ENCODE data around the gene MAP3K15.

DNA sequence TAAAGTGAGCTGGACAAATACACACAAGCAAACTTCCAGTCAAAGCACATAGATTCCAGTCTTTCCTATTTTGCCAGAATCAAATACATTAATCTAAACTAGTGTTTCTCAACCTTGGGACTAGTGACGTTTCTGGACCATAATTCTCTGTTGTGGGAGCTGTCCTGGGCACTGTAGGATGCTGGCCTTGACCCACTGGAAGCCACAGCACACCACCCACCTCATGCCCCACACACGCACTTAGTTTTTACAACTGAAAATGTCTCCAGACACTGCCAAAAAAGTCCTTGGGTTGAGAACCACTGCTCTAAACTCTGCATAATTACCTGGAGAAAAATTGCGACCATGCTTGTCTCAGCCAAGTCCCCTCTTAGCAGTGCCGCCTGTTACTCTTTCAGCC, 57.6 kb downstream of the MAP3K15 start:
- no peak for TF ChIP-seq POLR2A (IDR thresholded peaks at IDR 0.05)
- TF ChIP-seq POLR2AphosphoS5 (IDR thresholded peaks at IDR 0.05) = no peak
- TF ChIP-seq, protein P1, sequence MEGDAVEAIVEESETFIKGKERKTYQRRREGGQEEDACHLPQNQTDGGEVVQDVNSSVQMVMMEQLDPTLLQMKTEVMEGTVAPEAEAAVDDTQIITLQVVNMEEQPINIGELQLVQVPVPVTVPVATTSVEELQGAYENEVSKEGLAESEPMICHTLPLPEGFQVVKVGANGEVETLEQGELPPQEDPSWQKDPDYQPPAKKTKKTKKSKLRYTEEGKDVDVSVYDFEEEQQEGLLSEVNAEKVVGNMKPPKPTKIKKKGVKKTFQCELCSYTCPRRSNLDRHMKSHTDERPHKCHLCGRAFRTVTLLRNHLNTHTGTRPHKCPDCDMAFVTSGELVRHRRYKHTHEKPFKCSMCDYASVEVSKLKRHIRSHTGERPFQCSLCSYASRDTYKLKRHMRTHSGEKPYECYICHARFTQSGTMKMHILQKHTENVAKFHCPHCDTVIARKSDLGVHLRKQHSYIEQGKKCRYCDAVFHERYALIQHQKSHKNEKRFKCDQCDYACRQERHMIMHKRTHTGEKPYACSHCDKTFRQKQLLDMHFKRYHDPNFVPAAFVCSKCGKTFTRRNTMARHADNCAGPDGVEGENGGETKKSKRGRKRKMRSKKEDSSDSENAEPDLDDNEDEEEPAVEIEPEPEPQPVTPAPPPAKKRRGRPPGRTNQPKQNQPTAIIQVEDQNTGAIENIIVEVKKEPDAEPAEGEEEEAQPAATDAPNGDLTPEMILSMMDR (IDR thresholded peaks at IDR 0.05) = no peak
- no peak for TF ChIP-seq EP300 (IDR thresholded peaks at IDR 0.05)
